ENCODE results near the gene RND3. TPM values are rescaled to one million over a fixed set of nuclear protein-coding genes. Genes with fewer than 3 reads are reported as not detected.

RND3 gene
- total RNA-seq, 1 donor from 2014 or later, result not detected

- TF ChIP-seq CTCF (IDR thresholded peaks at IDR 0.05), result no peak
- Mint-ChIP-seq H3K36me3 (ENCODE audit: low read depth) (no peaks in the 10 kb centered on the region), H3K4me3 (no peak overlapping the region), H3K27ac (no peak overlapping the region), H3K27me3 (no peaks in the 10 kb centered on the region), H3K9me3 (no peaks in the 10 kb centered on the region), H3K4me1 (no peaks in the 10 kb centered on the region)
- ATAC-seq (ENCODE audit: low read depth) (no peak), DNase-seq (no peak)
- ChIA-PET CTCF (no interaction called here), POLR2A (no interaction called here)
- intact Hi-C loops (cut with micrococcal nuclease), result no loop called here
Measured at GRCh38 chr2:150474326-150475074, 13.0 kb downstream of the RND3 start.

- DNase-seq (no peak), ATAC-seq (ENCODE audit: low read depth) (no peak)
- ChIA-PET CTCF (no interaction called here), POLR2A (no interaction called here)
- intact Hi-C loops (cut with micrococcal nuclease), result no loop called here
- TF ChIP-seq CTCF (IDR thresholded peaks at IDR 0.05), result no peak
- no peaks in the 10 kb centered on the region for H3K4me1 Mint-ChIP-seq
- no peak overlapping the region for H3K4me3 Mint-ChIP-seq
- no peaks in the 10 kb centered on the region for H3K9me3 Mint-ChIP-seq
- H3K36me3 Mint-ChIP-seq (ENCODE audit: low read depth), result no peaks in the 10 kb centered on the region
- H3K27ac Mint-ChIP-seq, result no peak overlapping the region
- no peaks in the 10 kb centered on the region for H3K27me3 Mint-ChIP-seq
Measured at GRCh38 chr2:150473767-150474166, 13.7 kb downstream of the RND3 start.

- Mint-ChIP-seq H3K4me1 (no peaks in the 10 kb centered on the region), H3K27ac (no peak overlapping the region), H3K9me3 (no peaks in the 10 kb centered on the region), H3K36me3 (ENCODE audit: low read depth) (no peaks in the 10 kb centered on the region), H3K27me3 (no peaks in the 10 kb centered on the region), H3K4me3 (no peak overlapping the region)
- intact Hi-C loops (cut with micrococcal nuclease), result no loop called here
- no peak for ATAC-seq (ENCODE audit: low read depth)
- ChIA-PET CTCF (no interaction called here), POLR2A (no interaction called here)
- no peak for TF ChIP-seq CTCF (IDR thresholded peaks at IDR 0.05)
- no peak for DNase-seq
Measured at GRCh38 chr2:150472511-150472899, 15.0 kb downstream of the RND3 start.

GRCh38 chr2:150471813-150472510 is 15.5 kb downstream of the RND3 start:
- Mint-ChIP-seq H3K36me3 (ENCODE audit: low read depth) (no peaks in the 10 kb centered on the region), H3K27ac (no peak overlapping the region), H3K4me3 (no peak overlapping the region), H3K9me3 (no peaks in the 10 kb centered on the region), H3K4me1 (no peaks in the 10 kb centered on the region), H3K27me3 (no peaks in the 10 kb centered on the region)
- POLR2A ChIA-PET, result no interaction called here
- ATAC-seq (ENCODE audit: low read depth), result no peak
- DNase-seq, result no peak
- CTCF ChIA-PET, result no interaction called here
- no peak for TF ChIP-seq CTCF (IDR thresholded peaks at IDR 0.05)
- intact Hi-C loops (cut with micrococcal nuclease), result no loop called here

GRCh38 chr2:150470435-150470834 is 17.0 kb downstream of the RND3 start:
- no peak overlapping the region for H3K27ac Mint-ChIP-seq
- H3K9me3 Mint-ChIP-seq, result no peaks in the 10 kb centered on the region
- ChIA-PET CTCF (no interaction called here), POLR2A (no interaction called here)
- H3K27me3 Mint-ChIP-seq, result no peaks in the 10 kb centered on the region
- no peak for TF ChIP-seq CTCF (IDR thresholded peaks at IDR 0.05)
- no peak overlapping the region for H3K4me3 Mint-ChIP-seq
- intact Hi-C loops (cut with micrococcal nuclease), result no loop called here
- no peak for DNase-seq
- no peaks in the 10 kb centered on the region for H3K36me3 Mint-ChIP-seq (ENCODE audit: low read depth)
- no peaks in the 10 kb centered on the region for H3K4me1 Mint-ChIP-seq
- no peak for ATAC-seq (ENCODE audit: low read depth)
